ENCODE results near the gene ADAR. TPM values are rescaled to one million over a fixed set of nuclear protein-coding genes. Genes with fewer than 3 reads are reported as not detected.

The ADAR gene
- total RNA-seq, 1 experiment from 2014 or later = 221 TPM

DNA sequence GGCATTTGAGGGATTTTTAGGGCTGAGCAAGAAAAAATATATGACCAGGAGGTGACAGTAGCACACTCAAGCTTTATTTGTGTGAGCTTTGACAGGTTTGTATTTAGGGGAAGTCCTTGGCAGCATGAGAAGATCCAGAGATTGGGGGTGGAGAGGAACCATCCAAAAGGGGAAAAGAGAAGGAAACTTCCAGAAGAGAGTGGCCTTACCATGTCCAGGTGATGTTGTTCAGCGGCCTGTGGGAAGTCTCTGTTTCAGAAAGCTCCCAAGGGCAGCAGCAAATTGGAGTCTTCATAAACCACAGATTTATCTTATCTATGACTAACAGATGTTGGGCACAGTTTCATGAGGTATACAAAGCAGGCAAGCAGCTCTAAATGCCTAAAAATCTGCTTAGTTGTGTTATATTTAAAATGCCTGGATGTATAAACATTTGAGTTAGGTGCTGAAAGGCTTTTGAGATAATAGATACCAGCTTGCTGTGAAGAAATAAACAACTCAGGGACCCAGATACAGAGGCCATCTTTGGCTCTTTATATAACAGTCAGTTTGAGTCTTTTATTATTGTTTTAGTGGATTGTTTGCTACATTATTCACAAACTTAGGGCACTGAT is 21.2 kb upstream of the ADAR start:
- POLR2A ChIA-PET = no interaction called here

DNA sequence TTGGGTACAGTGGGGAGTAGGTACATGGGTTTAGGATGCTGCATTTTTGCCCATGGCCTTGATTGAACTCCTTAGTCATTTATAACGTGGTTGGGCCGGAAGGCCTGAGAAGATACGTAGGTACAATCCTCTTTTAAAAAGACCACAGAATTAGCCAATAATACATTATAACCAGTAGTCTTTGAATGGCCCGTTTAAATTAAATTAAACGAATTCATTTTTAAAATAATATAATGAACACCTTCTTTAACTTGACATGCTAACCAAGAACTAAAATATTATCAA is 20.1 kb upstream of the ADAR start:
- CTCF ChIA-PET = interaction anchor here (1.2 to 2.6 kb wide), 2 partner anchors 42 to 60 kb away, joined by 3 to 6 read pairs; partner anchors contain the start of gene CHRNB2
- no peak for ATAC-seq
- TF ChIP-seq, protein P1, sequence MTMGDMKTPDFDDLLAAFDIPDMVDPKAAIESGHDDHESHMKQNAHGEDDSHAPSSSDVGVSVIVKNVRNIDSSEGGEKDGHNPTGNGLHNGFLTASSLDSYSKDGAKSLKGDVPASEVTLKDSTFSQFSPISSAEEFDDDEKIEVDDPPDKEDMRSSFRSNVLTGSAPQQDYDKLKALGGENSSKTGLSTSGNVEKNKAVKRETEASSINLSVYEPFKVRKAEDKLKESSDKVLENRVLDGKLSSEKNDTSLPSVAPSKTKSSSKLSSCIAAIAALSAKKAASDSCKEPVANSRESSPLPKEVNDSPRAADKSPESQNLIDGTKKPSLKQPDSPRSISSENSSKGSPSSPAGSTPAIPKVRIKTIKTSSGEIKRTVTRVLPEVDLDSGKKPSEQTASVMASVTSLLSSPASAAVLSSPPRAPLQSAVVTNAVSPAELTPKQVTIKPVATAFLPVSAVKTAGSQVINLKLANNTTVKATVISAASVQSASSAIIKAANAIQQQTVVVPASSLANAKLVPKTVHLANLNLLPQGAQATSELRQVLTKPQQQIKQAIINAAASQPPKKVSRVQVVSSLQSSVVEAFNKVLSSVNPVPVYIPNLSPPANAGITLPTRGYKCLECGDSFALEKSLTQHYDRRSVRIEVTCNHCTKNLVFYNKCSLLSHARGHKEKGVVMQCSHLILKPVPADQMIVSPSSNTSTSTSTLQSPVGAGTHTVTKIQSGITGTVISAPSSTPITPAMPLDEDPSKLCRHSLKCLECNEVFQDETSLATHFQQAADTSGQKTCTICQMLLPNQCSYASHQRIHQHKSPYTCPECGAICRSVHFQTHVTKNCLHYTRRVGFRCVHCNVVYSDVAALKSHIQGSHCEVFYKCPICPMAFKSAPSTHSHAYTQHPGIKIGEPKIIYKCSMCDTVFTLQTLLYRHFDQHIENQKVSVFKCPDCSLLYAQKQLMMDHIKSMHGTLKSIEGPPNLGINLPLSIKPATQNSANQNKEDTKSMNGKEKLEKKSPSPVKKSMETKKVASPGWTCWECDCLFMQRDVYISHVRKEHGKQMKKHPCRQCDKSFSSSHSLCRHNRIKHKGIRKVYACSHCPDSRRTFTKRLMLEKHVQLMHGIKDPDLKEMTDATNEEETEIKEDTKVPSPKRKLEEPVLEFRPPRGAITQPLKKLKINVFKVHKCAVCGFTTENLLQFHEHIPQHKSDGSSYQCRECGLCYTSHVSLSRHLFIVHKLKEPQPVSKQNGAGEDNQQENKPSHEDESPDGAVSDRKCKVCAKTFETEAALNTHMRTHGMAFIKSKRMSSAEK (CRISPR knock-in tag; IDR thresholded peaks at IDR 0.05; ENCODE audit: borderline replicate concordance) = no peak
- no peak for TF ChIP-seq ELF4 (CRISPR knock-in tag; IDR thresholded peaks at IDR 0.05; ENCODE audit: low read depth)
- no peak for TF ChIP-seq RELA (CRISPR knock-in tag; IDR thresholded peaks at IDR 0.05; ENCODE audit: borderline replicate concordance)
- TF ChIP-seq SP1 (CRISPR knock-in tag; conservative IDR thresholded peaks at IDR 0.05) = no peak
- no peak for TF ChIP-seq MXD4 (CRISPR knock-in tag; IDR thresholded peaks at IDR 0.05; ENCODE audit: borderline replicate concordance)
- no peak for TF ChIP-seq JAZF1 (CRISPR knock-in tag; IDR thresholded peaks at IDR 0.05)
- no peak for TF ChIP-seq PRRX2 (CRISPR knock-in tag; IDR thresholded peaks at IDR 0.05)
- TF ChIP-seq, protein P2, sequence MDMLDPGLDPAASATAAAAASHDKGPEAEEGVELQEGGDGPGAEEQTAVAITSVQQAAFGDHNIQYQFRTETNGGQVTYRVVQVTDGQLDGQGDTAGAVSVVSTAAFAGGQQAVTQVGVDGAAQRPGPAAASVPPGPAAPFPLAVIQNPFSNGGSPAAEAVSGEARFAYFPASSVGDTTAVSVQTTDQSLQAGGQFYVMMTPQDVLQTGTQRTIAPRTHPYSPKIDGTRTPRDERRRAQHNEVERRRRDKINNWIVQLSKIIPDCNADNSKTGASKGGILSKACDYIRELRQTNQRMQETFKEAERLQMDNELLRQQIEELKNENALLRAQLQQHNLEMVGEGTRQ (CRISPR knock-in tag; IDR thresholded peaks at IDR 0.05) = no peak
- TF ChIP-seq FOXK1 (CRISPR knock-in tag; IDR thresholded peaks at IDR 0.05) = no peak
- no peak for TF ChIP-seq FOXJ3 (CRISPR knock-in tag; IDR thresholded peaks at IDR 0.05; ENCODE audit: borderline replicate concordance)
- no peak for TF ChIP-seq SMAD3 (CRISPR knock-in tag; IDR thresholded peaks at IDR 0.05; ENCODE audit: borderline replicate concordance)

More for the DNA sequence above, 21.2 kb upstream of the ADAR start:
- Mint-ChIP-seq H3K27ac (no peak overlapping the region), H3K27me3 (ENCODE audit: low read depth) (no peaks in the 10 kb centered on the region; the same call in 1 of the 2 replicates), H3K4me1 (peaks cover 9% of the 10 kb centered on the region), H3K9me3 (peaks cover 21% of the 10 kb centered on the region), H3K4me3 (no peak overlapping the region), H3K36me3 (peaks cover 12% of the 10 kb centered on the region)
- CTCF ChIA-PET = interaction anchor here (1.2 to 2.6 kb wide), 2 partner anchors 40 to 62 kb away, joined by 3 to 6 read pairs; partner anchors contain the start of gene CHRNB2
- no peak for TF ChIP-seq ELF4 (CRISPR knock-in tag; IDR thresholded peaks at IDR 0.05; ENCODE audit: low read depth)
- no peak for TF ChIP-seq MXD4 (CRISPR knock-in tag; IDR thresholded peaks at IDR 0.05; ENCODE audit: borderline replicate concordance)
- TF ChIP-seq RELA (CRISPR knock-in tag; IDR thresholded peaks at IDR 0.05; ENCODE audit: borderline replicate concordance) = no peak
- TF ChIP-seq, protein P3, sequence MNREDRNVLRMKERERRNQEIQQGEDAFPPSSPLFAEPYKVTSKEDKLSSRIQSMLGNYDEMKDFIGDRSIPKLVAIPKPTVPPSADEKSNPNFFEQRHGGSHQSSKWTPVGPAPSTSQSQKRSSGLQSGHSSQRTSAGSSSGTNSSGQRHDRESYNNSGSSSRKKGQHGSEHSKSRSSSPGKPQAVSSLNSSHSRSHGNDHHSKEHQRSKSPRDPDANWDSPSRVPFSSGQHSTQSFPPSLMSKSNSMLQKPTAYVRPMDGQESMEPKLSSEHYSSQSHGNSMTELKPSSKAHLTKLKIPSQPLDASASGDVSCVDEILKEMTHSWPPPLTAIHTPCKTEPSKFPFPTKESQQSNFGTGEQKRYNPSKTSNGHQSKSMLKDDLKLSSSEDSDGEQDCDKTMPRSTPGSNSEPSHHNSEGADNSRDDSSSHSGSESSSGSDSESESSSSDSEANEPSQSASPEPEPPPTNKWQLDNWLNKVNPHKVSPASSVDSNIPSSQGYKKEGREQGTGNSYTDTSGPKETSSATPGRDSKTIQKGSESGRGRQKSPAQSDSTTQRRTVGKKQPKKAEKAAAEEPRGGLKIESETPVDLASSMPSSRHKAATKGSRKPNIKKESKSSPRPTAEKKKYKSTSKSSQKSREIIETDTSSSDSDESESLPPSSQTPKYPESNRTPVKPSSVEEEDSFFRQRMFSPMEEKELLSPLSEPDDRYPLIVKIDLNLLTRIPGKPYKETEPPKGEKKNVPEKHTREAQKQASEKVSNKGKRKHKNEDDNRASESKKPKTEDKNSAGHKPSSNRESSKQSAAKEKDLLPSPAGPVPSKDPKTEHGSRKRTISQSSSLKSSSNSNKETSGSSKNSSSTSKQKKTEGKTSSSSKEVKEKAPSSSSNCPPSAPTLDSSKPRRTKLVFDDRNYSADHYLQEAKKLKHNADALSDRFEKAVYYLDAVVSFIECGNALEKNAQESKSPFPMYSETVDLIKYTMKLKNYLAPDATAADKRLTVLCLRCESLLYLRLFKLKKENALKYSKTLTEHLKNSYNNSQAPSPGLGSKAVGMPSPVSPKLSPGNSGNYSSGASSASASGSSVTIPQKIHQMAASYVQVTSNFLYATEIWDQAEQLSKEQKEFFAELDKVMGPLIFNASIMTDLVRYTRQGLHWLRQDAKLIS (CRISPR knock-in tag; IDR thresholded peaks at IDR 0.05; ENCODE audit: borderline replicate concordance) = no peak
- TF ChIP-seq, protein P4, sequence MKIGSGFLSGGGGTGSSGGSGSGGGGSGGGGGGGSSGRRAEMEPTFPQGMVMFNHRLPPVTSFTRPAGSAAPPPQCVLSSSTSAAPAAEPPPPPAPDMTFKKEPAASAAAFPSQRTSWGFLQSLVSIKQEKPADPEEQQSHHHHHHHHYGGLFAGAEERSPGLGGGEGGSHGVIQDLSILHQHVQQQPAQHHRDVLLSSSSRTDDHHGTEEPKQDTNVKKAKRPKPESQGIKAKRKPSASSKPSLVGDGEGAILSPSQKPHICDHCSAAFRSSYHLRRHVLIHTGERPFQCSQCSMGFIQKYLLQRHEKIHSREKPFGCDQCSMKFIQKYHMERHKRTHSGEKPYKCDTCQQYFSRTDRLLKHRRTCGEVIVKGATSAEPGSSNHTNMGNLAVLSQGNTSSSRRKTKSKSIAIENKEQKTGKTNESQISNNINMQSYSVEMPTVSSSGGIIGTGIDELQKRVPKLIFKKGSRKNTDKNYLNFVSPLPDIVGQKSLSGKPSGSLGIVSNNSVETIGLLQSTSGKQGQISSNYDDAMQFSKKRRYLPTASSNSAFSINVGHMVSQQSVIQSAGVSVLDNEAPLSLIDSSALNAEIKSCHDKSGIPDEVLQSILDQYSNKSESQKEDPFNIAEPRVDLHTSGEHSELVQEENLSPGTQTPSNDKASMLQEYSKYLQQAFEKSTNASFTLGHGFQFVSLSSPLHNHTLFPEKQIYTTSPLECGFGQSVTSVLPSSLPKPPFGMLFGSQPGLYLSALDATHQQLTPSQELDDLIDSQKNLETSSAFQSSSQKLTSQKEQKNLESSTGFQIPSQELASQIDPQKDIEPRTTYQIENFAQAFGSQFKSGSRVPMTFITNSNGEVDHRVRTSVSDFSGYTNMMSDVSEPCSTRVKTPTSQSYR (CRISPR knock-in tag; IDR thresholded peaks at IDR 0.05) = no peak
- ATAC-seq = no peak
- DNase-seq (ENCODE audit: low spot score) = no peak

More for the DNA sequence above, 20.1 kb upstream of the ADAR start:
- Mint-ChIP-seq H3K9me3 (peaks cover 21% of the 10 kb centered on the region), H3K27me3 (ENCODE audit: low read depth) (no peaks in the 10 kb centered on the region; the same call in 1 of the 2 replicates), H3K4me3 (peak overlapping the region; percentile 95), H3K27ac (peak overlapping the region; percentile 99), H3K36me3 (peaks cover 13% of the 10 kb centered on the region), H3K4me1 (peaks cover 10% of the 10 kb centered on the region)
- DNase-seq (ENCODE audit: low spot score) = no peak
- POLR2A ChIA-PET = no interaction called here

All from WTC11 (cell line).